Pancreas (tissue), 10 donors: ENCODE data around the gene VWA3A. TPM values are rescaled to one million over a fixed set of nuclear protein-coding genes. Genes with fewer than 3 reads are reported as not detected.

Experiments
- ATAC-seq, 4 donors: fragments of 200-7000 bp; cut with Tn5 transposase; one replicate each; pipeline versions ENCODE4 v1.8.0 to v1.9.1; 2020; ENCODE audit warnings: mild to moderate bottlenecking in 4 of 4, moderate library complexity in 4 of 4
- DNase-seq, 6 donors: peaks; one replicate each; pipeline ENCODE4 v3.0.0-alpha.2; 2020
- FAIRE-seq: peaks from 2 replicates; lab custom pipeline; 2012; peaks lifted over from hg19 to GRCh38; lab: Jason Lieb, UNC
- H3K27ac ChIP-seq, 4 donors: fragments of 200-600 bp; sonication (generic); 1 replicate in 3 of 4; 2 replicates in 1 of 4; pipeline versions ENCODE4 v1.5.0 to v1.8.0; 2020
- H3K27me3 ChIP-seq, 4 donors: fragments of 200-600 bp; one replicate each; pipeline ENCODE4 v1.8.0; 2021
- H3K36me3 ChIP-seq, 3 donors: fragments of 200-600 bp; sonication (generic) in 1 of 3; one replicate each; pipeline versions ENCODE4 v1.5.0 to v1.8.0; 2020 to 2021
- H3K4me1 ChIP-seq, 3 donors: fragments of 200-600 bp; one replicate each; pipeline ENCODE4 v1.8.0; 2021
- H3K4me3 ChIP-seq, 4 donors: fragments of 200-600 bp; sonication (generic) in 2 of 4; one replicate each; pipeline versions ENCODE4 v1.5.0 to v1.8.0; 2020 to 2021
- H3K9me3 ChIP-seq, 4 donors: fragments of 200-600 bp; one replicate each; pipeline ENCODE4 v1.8.0; 2021
- CTCF ChIP-seq, 4 donors: fragments of 200-600 bp; sonication (generic) in 3 of 4; IDR thresholded peaks; one replicate each; pipeline versions ENCODE4 v1.5.0 to v1.8.0; 2021; ENCODE audit warnings: antibody characterized with exemption in 4 of 4
- WGBS, 2 donors: extraction: QIAGEN DNeasy Blood & Tissue Kit; methylation state at CpG; one replicate each; pipeline ENCODE4 v1.1.7; 2013; 5-methylcytosine and 5-hydroxymethylcytosine counted together
- intact Hi-C, 3 donors: fragments of 100-400 bp; cut with DNase I; formaldehyde crosslinking; loops; one replicate each; pipeline versions ENCODE4 v1.11.1 to v1.14.2; 2022
- polyA plus RNA-seq, 2 donors: library from polyadenylated mRNA; stranded (reverse); fragments of 200-250 nt; gene quantifications; one replicate each; pipeline ENCODE4 v1.2.3, GENCODE V29; 2013
- total RNA-seq, 6 donors: library from RNA; stranded (reverse); fragmentation: NEBNext Ultra II Directional in 4 of 6; extraction: Animal tissue kit (Norgen Biotek cat#: 25700) in 4 of 6; gene quantifications; one replicate each; pipeline versions ENCODE4 v1.2.1 to v1.2.4, GENCODE V29; 2021 to 2023
- donor health status: healthy with polysubstance abuse.
- donor health status: DM: no; HTN: no; CAD: no; lungs with moderate emphysema.
- donor health status: DM: no; HTN: no; CAD: no.
- donor health status: control.
- donor health status: control.
- donor health status: Bipolar disorder and iron deficiency.
- donor health status: DM: yes; HTN: yes; CAD: no.
- donor health status: DM: no; HTN: no; CAD: no.
- donor health status: DM: no; HTN: no; CAD: no.
- donor health status: DM: yes; HTN: yes; CAD: no.

The VWA3A gene
- total and polyA plus RNA-seq, 8 donors = 0.06 to 0.24 (median 0.09) TPM; not detected in 3

GRCh38 chr16:22075776-22076175, 16.6 kb upstream of the VWA3A start:
- 88 to 100% methylated on average over 1 of the region's 1 CpG for WGBS, 2 donors
- no peak for ATAC-seq
- no peak for FAIRE-seq
- peaks cover 0 to 9% (median 1%) of the 10 kb centered on the region in 3 donors for H3K4me1 ChIP-seq
- H3K27ac ChIP-seq = no peak overlapping the region
- no peak for DNase-seq
- intact Hi-C loops = loop anchor here in 1 of 3 donors (10.0 kb wide), 1 partner anchor 71 kb away; the partner anchor contains the start of genes MOSMO and PDZD9
- peaks cover 0 to 2% (median 0%) of the 10 kb centered on the region in 4 donors for H3K9me3 ChIP-seq
- no peak overlapping the region for H3K4me3 ChIP-seq
- H3K27me3 ChIP-seq = no peaks in the 10 kb centered on the region
- H3K36me3 ChIP-seq = no peaks in the 10 kb centered on the region
- no peak for TF ChIP-seq CTCF (IDR thresholded peaks at IDR 0.05)

- H3K27ac ChIP-seq = no peak overlapping the region
- FAIRE-seq = no peak
- H3K4me1 ChIP-seq = peaks cover 0 to 7% (median 0%) of the 10 kb centered on the region in 3 donors
- peak; percentile 44 to 80 (median 71) for TF ChIP-seq CTCF (IDR thresholded peaks at IDR 0.05)
- DNase-seq = peak in 5 of 6 donors; percentile 22 to 76 (median 48)
- H3K4me3 ChIP-seq = no peak overlapping the region
- peaks cover 0 to 2% (median 0%) of the 10 kb centered on the region in 4 donors for H3K9me3 ChIP-seq
- intact Hi-C loops = loop anchor here in 1 of 3 donors (10.0 kb wide), 1 partner anchor 73 kb away; the partner anchor contains the start of genes MOSMO and PDZD9
- no peaks in the 10 kb centered on the region for H3K27me3 ChIP-seq
- WGBS, 2 donors = 39 to 41% methylated on average over 8 of the region's 8 CpGs
- H3K36me3 ChIP-seq = no peaks in the 10 kb centered on the region
- peak in 3 of 4 donors; percentile 80 to 82 (median 81) for ATAC-seq
Measured at GRCh38 chr16:22077700-22078313, 14.5 kb upstream of the VWA3A start.

GRCh38 chr16:22078656-22079055, 13.7 kb upstream of the VWA3A start:
- DNase-seq = no peak

GRCh38 chr16:22081050-22081449, 11.3 kb upstream of the VWA3A start:
- Histone ChIP-seq H3K36me3 (no peaks in the 10 kb centered on the region), H3K4me1 (no peaks in the 10 kb centered on the region), H3K9me3 (peaks cover 0 to 2% (median 0%) of the 10 kb centered on the region in 4 donors), H3K4me3 (no peak overlapping the region), H3K27ac (no peak overlapping the region), H3K27me3 (no peaks in the 10 kb centered on the region)
- TF ChIP-seq CTCF (IDR thresholded peaks at IDR 0.05) = no peak
- ATAC-seq (no peak), DNase-seq (no peak), FAIRE-seq (no peak)
- intact Hi-C loops = no loop called here
- 81 to 84% methylated on average over 3 of the region's 3 CpGs for WGBS, 2 donors

More at GRCh38 chr16:22078656-22079055, 13.7 kb upstream of the VWA3A start:
- ATAC-seq (no peak), FAIRE-seq (no peak)
- H3K36me3 ChIP-seq = no peaks in the 10 kb centered on the region
- 73 to 88% methylated on average over 1 of the region's 1 CpG for WGBS, 2 donors
- peaks cover 0 to 2% (median 0%) of the 10 kb centered on the region in 4 donors for H3K9me3 ChIP-seq
- TF ChIP-seq CTCF (IDR thresholded peaks at IDR 0.05) = no peak
- H3K4me3 ChIP-seq = no peak overlapping the region
- H3K4me1 ChIP-seq = no peaks in the 10 kb centered on the region
- no peak overlapping the region for H3K27ac ChIP-seq
- H3K27me3 ChIP-seq = no peaks in the 10 kb centered on the region
- intact Hi-C loops = loop anchor here in 1 of 3 donors (10.0 kb wide), 1 partner anchor 74 kb away; the partner anchor contains the start of genes MOSMO and PDZD9

- DNase-seq (no peak), FAIRE-seq (no peak), ATAC-seq (no peak)
- no peak overlapping the region for H3K4me3 ChIP-seq
- intact Hi-C loops = no loop called here
- no peaks in the 10 kb centered on the region for H3K36me3 ChIP-seq
- 96 to 97% methylated on average over 1 of the region's 1 CpG for WGBS, 2 donors
- H3K9me3 ChIP-seq = no peaks in the 10 kb centered on the region
- H3K27ac ChIP-seq = no peak overlapping the region
- no peaks in the 10 kb centered on the region for H3K4me1 ChIP-seq
- H3K27me3 ChIP-seq = no peaks in the 10 kb centered on the region
- no peak for TF ChIP-seq CTCF (IDR thresholded peaks at IDR 0.05)
Measured at GRCh38 chr16:22086440-22086839, 5.9 kb upstream of the VWA3A start.
